Stimulated activated CD8-positive, alpha-beta memory T cell treated with anti-CD3 and anti-CD28 coated beads, Interleukin-4, amount 100 ng/mL, for 1 hour (primary cell): ENCODE data around the gene B9D1.

Experiments
- DNase-seq, 2 donors: peaks; one replicate each; pipeline ENCODE4 v3.0.0-alpha.2; 2020; ENCODE audit warnings: low read depth in 2 of 2, low spot score in 1 of 2

The B9D1 gene

DNA sequence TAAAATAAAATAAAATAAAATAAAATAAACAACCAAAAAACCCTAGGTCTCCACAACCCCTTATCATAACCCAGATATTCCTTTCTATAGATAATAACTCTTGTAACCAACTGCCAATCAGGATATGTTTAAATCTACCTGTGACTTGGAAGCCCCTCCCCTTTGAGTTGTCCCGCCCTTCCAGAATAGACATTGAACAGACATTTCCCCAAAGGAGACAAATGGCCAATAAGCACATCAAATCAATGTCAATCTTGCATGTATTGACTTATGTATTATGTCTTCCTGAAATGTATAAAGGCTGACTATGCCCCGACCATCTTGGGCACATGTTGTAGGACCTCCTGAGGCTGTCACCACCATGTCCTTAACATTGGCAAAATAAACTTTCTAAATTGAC lies 14.3 kb upstream of the B9D1 start:
- no peak for DNase-seq

DNA sequence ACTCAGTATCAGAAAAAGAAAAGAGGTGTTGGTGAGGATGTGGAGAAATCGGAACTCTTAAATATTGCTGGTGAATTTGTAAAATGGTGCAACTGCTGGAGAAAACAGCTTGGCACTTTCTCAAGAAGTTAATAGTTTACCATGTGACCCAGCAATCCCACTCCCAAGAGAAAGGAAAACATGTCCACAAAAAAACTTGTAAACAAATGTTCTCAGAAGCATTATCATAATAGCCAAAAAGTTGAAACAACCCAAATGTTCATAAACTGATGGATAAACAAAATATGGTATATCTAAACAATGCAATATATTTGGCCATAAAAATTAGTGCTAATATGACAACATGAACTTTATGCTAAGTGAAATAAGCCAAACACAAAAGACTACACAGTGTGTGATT lies 13.2 kb upstream of the B9D1 start:
- DNase-seq = no peak

- no peak for DNase-seq
Observed at GRCh38 chr17:19374136-19374535, 11.6 kb upstream of the B9D1 start.

DNA sequence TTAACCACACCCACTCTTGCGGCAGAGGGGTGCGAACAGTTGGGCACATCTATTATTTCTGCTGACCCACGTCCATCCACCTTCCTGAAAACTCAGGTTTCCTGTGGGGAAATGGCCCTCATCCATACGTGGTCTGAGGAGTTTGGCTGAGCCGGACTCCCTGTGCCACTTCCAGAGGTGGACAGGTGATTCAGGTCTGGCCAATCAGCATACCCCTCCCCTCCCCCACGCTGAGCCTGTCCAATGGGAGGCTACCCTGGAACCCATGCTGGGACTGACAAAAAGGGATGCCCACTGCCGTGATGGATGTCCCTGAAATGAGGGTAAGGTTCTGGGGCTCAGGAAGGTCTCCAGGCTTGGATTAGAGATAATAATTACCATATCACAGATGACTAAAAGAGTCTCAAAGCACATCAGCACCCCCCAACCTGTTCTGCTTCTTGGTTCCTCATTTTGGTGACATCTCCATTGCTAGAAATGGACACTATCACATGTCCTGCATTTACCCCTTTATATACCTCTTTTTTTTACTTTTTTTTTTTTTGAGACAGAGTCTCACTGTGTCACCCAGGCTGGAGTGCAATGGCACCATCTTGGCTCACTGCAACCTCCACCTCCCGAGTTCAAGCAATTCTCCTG lies 10.5 kb upstream of the B9D1 start:
- no peak for DNase-seq

- no peak for DNase-seq
Observed at GRCh38 chr17:19372439-19372838, 9.9 kb upstream of the B9D1 start.

DNA sequence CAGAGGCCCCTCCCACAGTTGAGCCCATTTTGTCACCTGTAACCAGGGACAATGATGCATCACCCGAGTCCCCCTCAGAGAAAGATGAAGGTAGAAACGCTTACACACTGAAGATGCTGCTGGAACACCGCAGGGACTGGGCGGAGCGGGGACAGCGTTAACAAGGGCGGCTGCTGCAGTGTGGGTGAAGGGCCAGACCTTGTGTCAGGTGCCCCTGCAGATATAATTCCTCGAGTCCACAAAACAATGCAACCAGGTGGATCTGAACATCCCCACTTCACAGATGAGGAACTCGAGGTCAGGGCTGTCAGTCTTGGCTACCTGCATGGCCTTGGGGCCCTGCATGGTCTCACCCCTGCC lies 9.5 kb upstream of the B9D1 start:
- DNase-seq = no peak

- no peak for DNase-seq
Observed at GRCh38 chr17:19371259-19372010, 8.9 kb upstream of the B9D1 start.

DNA sequence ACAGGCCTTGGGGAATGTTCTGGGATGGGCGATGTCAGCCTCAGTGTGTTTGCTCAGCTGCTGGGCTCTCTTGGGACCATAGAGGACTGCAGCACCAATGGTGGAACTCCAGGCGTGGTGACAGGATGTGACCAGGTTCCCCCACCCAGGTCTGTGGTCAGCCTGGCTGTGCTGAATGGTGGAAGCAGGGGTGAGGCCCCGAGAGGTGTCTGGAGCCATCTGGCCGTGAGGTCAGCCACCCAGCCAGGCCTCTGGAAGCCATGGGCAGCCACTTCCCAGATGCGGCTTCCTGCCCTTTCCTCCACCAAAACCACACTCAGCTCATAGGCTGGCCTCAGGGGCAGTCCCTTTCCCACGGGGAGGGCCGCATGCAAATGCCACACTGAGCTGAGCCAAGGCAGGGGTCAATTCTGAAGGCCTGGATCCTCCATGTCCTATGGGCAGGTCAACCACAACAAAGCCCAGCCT lies 8.0 kb upstream of the B9D1 start:
- DNase-seq = no peak

DNA sequence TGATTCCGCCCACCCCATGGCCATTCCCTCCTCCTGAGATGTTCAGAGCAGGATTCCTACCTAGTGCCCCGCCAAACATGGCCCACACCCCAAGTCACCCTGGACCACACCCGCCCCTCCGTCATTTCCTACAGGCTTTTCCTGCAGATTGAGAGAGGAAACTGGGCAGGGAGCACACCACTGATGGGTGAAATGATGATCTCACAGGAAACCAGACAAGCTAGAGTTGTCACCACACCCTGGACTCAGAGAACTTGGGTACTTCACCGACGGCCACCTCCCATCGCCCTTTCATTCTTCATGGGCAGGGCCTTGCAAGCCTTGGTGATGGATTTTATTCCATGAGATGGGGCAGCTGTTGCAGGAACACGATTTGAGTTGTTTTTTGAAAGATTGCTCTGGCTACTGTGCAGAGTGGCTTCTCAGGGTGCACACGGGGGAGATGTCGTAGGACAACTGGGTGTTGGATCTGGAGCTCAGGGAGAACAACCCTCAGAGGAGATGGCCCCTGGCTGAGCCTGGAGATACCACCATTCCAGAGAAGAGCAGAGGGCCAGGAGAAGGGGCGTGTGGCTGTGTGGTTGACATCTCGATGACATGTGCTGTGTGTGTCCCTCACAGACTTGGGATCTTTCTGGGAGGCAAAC lies 7.4 kb upstream of the B9D1 start:
- no peak for DNase-seq

DNA sequence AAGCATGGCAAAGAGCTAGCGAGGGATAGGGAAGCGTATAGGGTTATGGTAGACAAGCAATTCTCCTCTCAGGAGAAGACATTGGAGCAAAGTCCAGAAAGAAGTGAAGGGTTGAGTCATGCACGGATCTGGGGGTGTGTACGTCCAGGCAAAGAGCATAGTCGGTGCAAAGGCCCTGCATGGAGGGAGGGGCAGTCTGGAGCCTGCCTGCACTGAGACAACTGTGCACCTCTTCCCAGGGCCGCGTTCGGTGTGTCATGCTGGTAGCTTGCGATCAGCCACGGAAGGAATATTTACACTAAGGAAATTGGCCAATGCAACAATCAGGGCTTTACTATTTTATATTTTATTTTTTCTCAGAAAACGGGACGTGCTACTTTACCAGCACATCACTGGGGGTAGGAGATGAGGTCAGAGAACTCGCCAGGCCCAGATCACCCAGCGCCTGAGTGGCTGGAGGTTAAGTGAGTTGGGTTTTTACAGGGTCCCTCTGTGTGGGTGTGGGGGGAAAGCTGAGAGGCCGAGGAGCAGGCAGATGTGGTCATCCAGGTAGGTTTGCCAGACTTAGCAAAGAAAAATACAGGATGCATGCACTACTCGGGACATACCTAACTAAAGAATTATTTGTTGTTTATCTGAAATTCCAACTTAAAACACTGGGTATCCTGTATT lies 6.7 kb upstream of the B9D1 start:
- DNase-seq = no peak

DNA sequence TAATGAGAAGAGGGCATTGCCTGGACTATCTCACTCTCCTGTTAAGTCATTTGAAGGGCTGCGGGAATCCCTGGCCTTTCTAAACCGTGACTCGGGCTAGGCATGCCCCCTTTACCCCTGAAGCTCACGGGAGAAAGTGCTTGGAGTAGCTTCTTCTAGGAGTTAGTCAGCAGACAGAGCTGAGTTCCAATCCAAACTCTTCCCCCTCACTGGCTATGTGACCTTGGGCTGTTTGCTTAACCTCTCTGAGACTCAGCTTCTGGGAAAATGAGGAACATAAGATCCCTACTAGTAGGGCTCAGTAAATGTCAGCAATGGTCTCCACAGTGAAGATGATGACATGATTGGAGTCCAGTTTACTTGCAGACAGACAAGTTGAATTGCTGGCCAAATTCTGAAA lies 5.7 kb upstream of the B9D1 start:
- no peak for DNase-seq

DNA sequence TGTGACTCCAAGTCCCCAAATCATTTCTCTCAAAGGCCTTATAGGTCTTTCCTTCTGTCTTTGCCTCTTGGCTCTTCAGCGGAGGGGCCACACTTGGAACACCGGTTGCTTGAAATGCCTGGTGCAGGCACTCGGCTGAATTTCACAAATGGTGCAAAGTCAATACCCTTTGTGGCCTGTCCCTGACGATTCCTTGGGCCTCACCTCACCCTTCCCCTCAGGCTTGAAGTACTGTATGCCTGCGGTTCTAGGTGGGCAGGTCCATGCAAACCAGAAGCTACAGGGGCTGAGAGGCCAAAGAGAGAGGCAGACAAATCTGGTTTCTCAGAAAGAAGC lies 4.1 kb upstream of the B9D1 start:
- no peak for DNase-seq

DNA sequence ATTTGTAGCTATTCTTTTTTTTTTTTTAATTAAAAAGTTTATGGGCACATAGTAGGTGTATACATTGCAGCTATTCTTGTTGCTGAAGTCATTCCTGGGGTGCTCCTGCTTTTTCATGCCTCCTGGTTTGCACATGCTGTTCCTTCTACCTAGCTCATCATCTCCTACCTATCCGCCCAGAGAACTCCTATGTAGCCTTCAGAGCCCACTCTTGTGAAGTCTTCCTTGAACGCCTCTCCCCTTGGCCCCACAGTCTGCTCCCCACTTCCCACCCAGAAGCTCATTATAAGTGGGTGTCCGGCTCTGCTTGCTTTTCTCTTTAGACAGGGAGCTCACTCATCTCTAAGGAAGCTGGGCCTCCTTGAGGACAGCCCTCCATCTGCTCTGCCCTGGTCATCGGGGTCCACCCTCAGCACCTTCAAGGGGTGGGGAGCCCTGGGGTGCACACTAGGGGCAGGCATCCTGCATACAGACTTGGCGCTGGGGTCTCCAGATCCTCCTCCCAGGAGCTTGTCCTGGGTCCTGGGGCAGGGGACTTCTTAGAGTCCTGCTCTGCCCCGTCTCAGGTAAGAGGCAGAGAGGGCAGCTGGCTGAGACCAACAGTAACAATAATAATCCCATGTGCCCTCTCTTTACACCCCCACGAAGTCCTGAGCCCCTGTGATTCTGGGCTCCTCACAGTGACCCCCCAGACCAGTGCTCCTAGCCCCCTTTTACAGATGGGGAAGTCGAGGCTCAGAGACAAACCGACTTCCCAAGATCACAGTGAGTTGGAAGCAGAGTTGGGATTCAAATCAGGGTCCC lies 3.5 kb upstream of the B9D1 start:
- no peak for DNase-seq

DNA sequence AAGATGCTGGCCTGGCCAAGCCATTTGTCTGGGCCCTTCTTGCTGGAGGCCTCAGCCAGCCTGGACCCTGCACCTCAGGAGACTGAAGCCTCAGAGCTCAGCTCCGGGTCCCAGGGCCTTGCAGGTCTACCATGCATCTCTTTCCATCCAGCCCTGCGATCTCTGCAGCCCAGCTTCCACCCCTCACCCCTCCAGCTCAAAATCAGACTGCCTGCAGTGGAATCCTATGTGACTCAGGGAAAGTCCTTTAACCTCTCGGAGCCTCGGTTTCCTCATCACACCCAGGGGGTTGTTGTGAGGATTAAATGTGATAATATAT lies 2.9 kb upstream of the B9D1 start:
- DNase-seq = no peak

DNA sequence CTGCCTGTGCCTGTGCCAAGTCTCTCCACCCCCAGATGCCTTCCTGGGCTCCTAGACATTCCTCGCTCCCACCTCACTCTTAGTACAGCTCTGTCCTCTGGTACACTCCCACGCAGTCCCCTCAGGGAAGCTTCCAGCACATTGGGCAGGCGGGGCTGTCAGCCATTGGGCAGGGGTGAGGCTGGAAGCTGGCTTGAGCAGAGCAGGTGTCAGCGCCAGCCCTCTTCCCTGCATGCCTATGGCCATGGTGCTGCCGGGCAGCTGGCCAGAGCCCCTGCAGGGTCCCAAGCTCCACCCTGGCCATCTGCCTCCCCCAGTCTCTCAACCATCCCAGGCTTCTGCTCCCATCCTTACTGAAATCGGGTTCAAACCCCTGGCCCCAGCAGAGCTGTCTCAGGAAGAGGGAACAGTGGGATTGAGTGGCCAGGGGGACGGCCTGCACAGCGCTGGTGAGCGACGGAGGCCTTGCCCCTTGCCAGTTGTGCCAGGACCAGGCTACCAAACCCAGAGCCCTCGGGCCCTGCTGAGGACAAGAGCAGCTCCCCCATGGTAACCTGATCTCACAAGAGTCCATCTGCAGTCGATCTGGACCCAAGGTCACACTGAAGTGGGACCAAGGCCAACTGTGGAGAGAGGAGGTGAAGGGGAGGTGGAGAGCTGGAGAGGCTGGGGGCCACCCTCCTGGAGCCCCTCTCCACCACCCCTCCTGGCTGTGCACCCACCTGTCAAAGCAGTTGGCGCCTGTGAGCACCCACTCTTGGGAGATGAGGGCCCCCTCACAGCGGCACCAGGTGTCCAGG lies 2.4 kb upstream of the B9D1 start:
- DNase-seq = no peak

- no peak for DNase-seq
Observed at GRCh38 chr17:19363460-19364035, 1.0 kb upstream of the B9D1 start.

DNA sequence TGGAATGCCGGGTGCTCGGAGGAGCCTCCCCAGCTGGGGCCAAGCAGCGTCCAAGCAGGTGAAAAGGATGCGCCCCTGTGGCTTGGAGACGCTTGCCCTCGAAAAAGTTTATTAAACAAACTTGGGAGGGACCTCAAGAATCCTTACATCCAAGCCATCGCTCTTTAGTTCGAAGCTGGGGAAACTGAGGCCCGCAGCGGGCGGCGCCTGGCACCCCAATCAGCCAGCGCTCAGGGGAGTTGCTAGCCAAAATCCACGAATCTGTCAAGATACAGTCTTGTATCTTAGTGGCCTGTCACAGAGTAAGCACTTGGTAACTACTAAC lies 553 bp upstream of the B9D1 start:
- no peak for DNase-seq

GRCh38 chr17:19361944-19362276 lies 613 bp downstream of the B9D1 start:
- no peak for DNase-seq

- no peak for DNase-seq
Observed at GRCh38 chr17:19361326-19361725, 1.2 kb downstream of the B9D1 start.

- DNase-seq = no peak
Observed at GRCh38 chr17:19360772-19361171, 1.8 kb downstream of the B9D1 start.

- no peak for DNase-seq
Observed at GRCh38 chr17:19359856-19360255, 2.7 kb downstream of the B9D1 start.
